Retinal pigment epithelial cell (primary cell): ENCODE data around the gene GNA12.

ENCODE experiments used
- DNase-seq: peaks from one replicate; pipeline ENCODE4 v3.0.0-alpha.2; 2010; ENCODE audit warnings: low read depth
- H3K4me3 ChIP-seq: 2 replicates; pipeline ENCODE4 v1.5.1; 2011; ENCODE audit warnings: mild to moderate bottlenecking, low read length, control low read depth, moderate library complexity
- CTCF ChIP-seq: conservative IDR thresholded peaks from 2 replicates; pipeline ENCODE4 v1.5.1; 2011; ENCODE audit warnings: low read depth, low read length, control low read depth, inconsistent platforms

The GNA12 gene

GRCh38 chr7:2803755-2804154 is 40.4 kb downstream of the GNA12 start:
- H3K4me3 ChIP-seq: no peak overlapping the region
- TF ChIP-seq CTCF: no peak
- no peak for DNase-seq

GRCh38 chr7:2803342-2803692 is 40.8 kb downstream of the GNA12 start:
- TF ChIP-seq CTCF: no peak
- no peak overlapping the region for H3K4me3 ChIP-seq
- DNase-seq: no peak

GRCh38 chr7:2802504-2803341 is 41.4 kb downstream of the GNA12 start:
- TF ChIP-seq CTCF: no peak
- no peak for DNase-seq
- peak overlapping the region; percentile 22 for H3K4me3 ChIP-seq

- TF ChIP-seq CTCF: no peak
- no peak overlapping the region for H3K4me3 ChIP-seq
- DNase-seq: no peak
Observed at GRCh38 chr7:2802101-2802500, 42.0 kb downstream of the GNA12 start.

- no peak for TF ChIP-seq CTCF
- DNase-seq: no peak
- H3K4me3 ChIP-seq: no peak overlapping the region
Observed at GRCh38 chr7:2800931-2801688, 43.0 kb downstream of the GNA12 start.

- no peak for DNase-seq
- TF ChIP-seq CTCF: no peak
- no peak overlapping the region for H3K4me3 ChIP-seq
Observed at GRCh38 chr7:2800220-2800930, 43.7 kb downstream of the GNA12 start.
